A549 (cell line): Measurements from ENCODE around the gene TMEM74B.

Source experiments
- BHLHE40 ChIP-seq: IDR thresholded peaks from 2 replicates; pipeline ENCODE4 v1.6.1; 2012; ENCODE audit warnings: low read depth, low read length, inconsistent platforms
- CTCF ChIP-seq: fragments of >200 bp; sonication (Bioruptor Twin); formaldehyde crosslinking; IDR thresholded peaks from 3 replicates; pipeline ENCODE4 v1.5.1; 2016
- E2F6 ChIP-seq: IDR thresholded peaks from 2 replicates; pipeline ENCODE4 v1.6.1; 2012; ENCODE audit warnings: low read depth, borderline replicate concordance
- EHMT2 ChIP-seq: fragments of 200-600 bp; sonication (generic); IDR thresholded peaks from 2 replicates; pipeline ENCODE4 v1.6.1; 2016; ENCODE audit warnings: antibody characterized with exemption, low read depth, mild to moderate bottlenecking, moderate library complexity
- HEYL ChIP-seq: fragments of 250-450 bp; sonication (Bioruptor Pico); IDR thresholded peaks from 2 replicates; pipeline ENCODE4 v1.8.0; 2021; ENCODE audit warnings: mild to moderate bottlenecking, moderate library complexity
- HMGXB4 ChIP-seq: fragments of 250-450 bp; sonication (Bioruptor Pico); IDR thresholded peaks from 2 replicates; pipeline ENCODE4 v1.5.0; 2021; ENCODE audit warnings: mild to moderate bottlenecking, moderate library complexity, borderline replicate concordance
- JUN ChIP-seq, 2 experiments: fragments of >200 bp; sonication (Bioruptor Twin); formaldehyde crosslinking; IDR thresholded peaks; 2 replicates in 1 of 2; 3 replicates in 1 of 2; pipeline ENCODE4 v1.6.1; 2016 to 2017
- MAX ChIP-seq: IDR thresholded peaks from 2 replicates; pipeline ENCODE4 v1.6.1; 2012
- POLR2A ChIP-seq: IDR thresholded peaks from 2 replicates; pipeline ENCODE4 v1.6.1; 2012; ENCODE audit warnings: mild to moderate bottlenecking, low read length
- RAD21 ChIP-seq, 2 experiments: fragments of >200 bp in 1 of 2; sonication (Bioruptor Twin) in 1 of 2; formaldehyde crosslinking in 1 of 2; IDR thresholded peaks in 1 of 2; conservative IDR thresholded peaks in 1 of 2; 2 replicates in 1 of 2; 3 replicates in 1 of 2; pipeline ENCODE4 v1.6.1; 2012 to 2018; ENCODE audit warnings: inconsistent platforms in 1 of 2

- TF ChIP-seq CTCF (no peak), EHMT2 (no peak), BHLHE40 (no peak), E2F6 (no peak), MAX (no peak), HMGXB4 (CRISPR knock-in tag) (no peak), JUN (IDR thresholded peaks at IDR 0.05) (no peak), POLR2A (no peak), HEYL (CRISPR knock-in tag) (no peak), RAD21 (conservative IDR thresholded peaks at IDR 0.05 in 1 of 2, IDR thresholded peaks at IDR 0.05 in 1 of 2) (no peak)
These were observed 27.2 kb upstream of the TMEM74B start for GRCh38 chr20:1212023-1212422.
